Measurements from ENCODE around the gene PRR22.

DNA sequence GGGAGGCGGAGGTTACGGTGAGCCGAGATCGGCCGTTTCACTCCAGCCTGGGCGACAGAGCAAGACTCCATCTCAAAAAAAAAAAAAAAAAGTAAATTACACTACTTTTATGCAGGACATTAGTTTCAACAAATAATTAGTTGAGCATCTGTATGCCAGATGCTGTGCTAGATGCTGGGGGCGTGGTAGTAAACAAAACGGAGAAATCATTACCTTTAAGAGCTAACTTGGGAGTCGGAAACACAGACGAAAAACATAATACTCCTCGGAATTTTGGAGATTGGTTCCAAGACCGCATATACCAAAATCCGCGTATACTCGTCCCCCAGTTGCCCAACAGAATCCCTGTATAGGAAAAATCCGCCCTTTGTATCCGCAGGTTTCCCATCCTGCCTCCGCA is 7.7 kb upstream of the PRR22 start:
- TF ChIP-seq CTCF (conservative IDR thresholded peaks at IDR 0.05; ENCODE audit: low read depth, low read length), result no peak
- no peak for TF ChIP-seq EZH2phosphoT487 (IDR thresholded peaks at IDR 0.05; ENCODE audit: borderline replicate concordance, low read length)
